Dermis blood vessel endothelial cell (primary cell): Measurements from ENCODE around the gene WNT5A. TPM values are rescaled to one million over a fixed set of nuclear protein-coding genes. Genes with fewer than 3 reads are reported as not detected.

Experiments
- DNase-seq: peaks from one replicate; pipeline ENCODE4 v3.0.0; 2010
- total RNA-seq: library from RNA; depleted of rRNA; stranded (reverse); fragments of >200 nt; gene quantifications from 2 replicates; pipeline ENCODE4 v1.2.3, GENCODE V29; 2014

WNT5A gene
- total RNA-seq, 1 donor from 2014 or later = 2.6 TPM

GRCh38 chr3:55481744-55482495, 5.2 kb downstream of the WNT5A start:
- no peak for DNase-seq

- DNase-seq = no peak
These were observed 6.0 kb downstream of the WNT5A start for GRCh38 chr3:55480911-55481743.

GRCh38 chr3:55477306-55478303, 9.5 kb downstream of the WNT5A start:
- DNase-seq = no peak

- DNase-seq = no peak
These were observed 10.6 kb downstream of the WNT5A start for GRCh38 chr3:55476515-55476914.

GRCh38 chr3:55474213-55474632, 12.9 kb downstream of the WNT5A start:
- no peak for DNase-seq

- DNase-seq = no peak
These were observed 13.3 kb downstream of the WNT5A start for GRCh38 chr3:55473788-55474187.

GRCh38 chr3:55471522-55472280, 15.4 kb downstream of the WNT5A start:
- no peak for DNase-seq

- DNase-seq = no peak
These were observed 16.0 kb downstream of the WNT5A start for GRCh38 chr3:55471084-55471483.

- DNase-seq = no peak
These were observed 17.1 kb downstream of the WNT5A start for GRCh38 chr3:55469957-55470526.

GRCh38 chr3:55468251-55468650, 18.9 kb downstream of the WNT5A start:
- DNase-seq = no peak

GRCh38 chr3:55467099-55467498, 20.0 kb downstream of the WNT5A start:
- DNase-seq = no peak

GRCh38 chr3:55466526-55466925, 20.6 kb downstream of the WNT5A start:
- no peak for DNase-seq

- no peak for DNase-seq
These were observed 25.2 kb downstream of the WNT5A start for GRCh38 chr3:55461896-55462295.

- DNase-seq = no peak
These were observed 27.3 kb downstream of the WNT5A start for GRCh38 chr3:55459838-55460237.

- DNase-seq = no peak
These were observed 28.8 kb downstream of the WNT5A start for GRCh38 chr3:55458181-55458790.

GRCh38 chr3:55455915-55456314, 31.2 kb downstream of the WNT5A start:
- DNase-seq = no peak

- DNase-seq = no peak
These were observed 32.5 kb downstream of the WNT5A start for GRCh38 chr3:55454611-55455010.

- DNase-seq = no peak
These were observed 33.1 kb downstream of the WNT5A start for GRCh38 chr3:55453886-55454496.

GRCh38 chr3:55452886-55453285, 34.2 kb downstream of the WNT5A start:
- DNase-seq = no peak

GRCh38 chr3:55449527-55449926, 37.6 kb downstream of the WNT5A start:
- no peak for DNase-seq

GRCh38 chr3:55446850-55447249, 40.3 kb downstream of the WNT5A start:
- DNase-seq = no peak
